Right lobe of liver (tissue), 4 donors: ENCODE measurements around the gene GMDS.

Experiments
- POLR2A ChIP-seq: fragments of 450-650 bp; IDR thresholded peaks from one replicate; pipeline ENCODE4 v1.6.1; 2017; ENCODE audit warnings: antibody characterized with exemption, mild to moderate bottlenecking
- TF ChIP-seq, protein P1 (sequence below), 4 donors: fragments of 200-600 bp in 3 of 4; fragments of 450-650 bp in 1 of 4; IDR thresholded peaks; one replicate each; pipeline versions ENCODE4 v1.5.1 to v1.8.0; 2016 to 2022; ENCODE audit warnings: antibody characterized with exemption in 4 of 4, mild to moderate bottlenecking in 2 of 4
- donor health status: DM: no; HTN: no; CAD: no.
- donor health status: DM: no; HTN: no; CAD: no.
- donor health status: DM: no; HTN: yes; CAD: no.

GRCh38 chr6:1598433-1598832, 647.0 kb downstream of the GMDS start:
- TF ChIP-seq, protein P1, sequence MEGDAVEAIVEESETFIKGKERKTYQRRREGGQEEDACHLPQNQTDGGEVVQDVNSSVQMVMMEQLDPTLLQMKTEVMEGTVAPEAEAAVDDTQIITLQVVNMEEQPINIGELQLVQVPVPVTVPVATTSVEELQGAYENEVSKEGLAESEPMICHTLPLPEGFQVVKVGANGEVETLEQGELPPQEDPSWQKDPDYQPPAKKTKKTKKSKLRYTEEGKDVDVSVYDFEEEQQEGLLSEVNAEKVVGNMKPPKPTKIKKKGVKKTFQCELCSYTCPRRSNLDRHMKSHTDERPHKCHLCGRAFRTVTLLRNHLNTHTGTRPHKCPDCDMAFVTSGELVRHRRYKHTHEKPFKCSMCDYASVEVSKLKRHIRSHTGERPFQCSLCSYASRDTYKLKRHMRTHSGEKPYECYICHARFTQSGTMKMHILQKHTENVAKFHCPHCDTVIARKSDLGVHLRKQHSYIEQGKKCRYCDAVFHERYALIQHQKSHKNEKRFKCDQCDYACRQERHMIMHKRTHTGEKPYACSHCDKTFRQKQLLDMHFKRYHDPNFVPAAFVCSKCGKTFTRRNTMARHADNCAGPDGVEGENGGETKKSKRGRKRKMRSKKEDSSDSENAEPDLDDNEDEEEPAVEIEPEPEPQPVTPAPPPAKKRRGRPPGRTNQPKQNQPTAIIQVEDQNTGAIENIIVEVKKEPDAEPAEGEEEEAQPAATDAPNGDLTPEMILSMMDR (IDR thresholded peaks at IDR 0.05): no peak
- TF ChIP-seq POLR2A: no peak
